Retinal pigment epithelial cell (primary cell): ENCODE measurements around the gene ETFRF1.
A peak's percentile ranks its signal among the peaks of the same experiment; 100 is the strongest.

Experiments
- DNase-seq: peaks from one replicate; pipeline ENCODE4 v3.0.0-alpha.2; 2010; ENCODE audit warnings: low read depth
- H3K4me3 ChIP-seq: 2 replicates; pipeline ENCODE4 v1.5.1; 2011; ENCODE audit warnings: mild to moderate bottlenecking, low read length, control low read depth, moderate library complexity
- TF ChIP-seq, protein P1 (sequence below): conservative IDR thresholded peaks from 2 replicates; pipeline ENCODE4 v1.5.1; 2011; ENCODE audit warnings: low read depth, low read length, control low read depth, inconsistent platforms

The ETFRF1 gene

DNA sequence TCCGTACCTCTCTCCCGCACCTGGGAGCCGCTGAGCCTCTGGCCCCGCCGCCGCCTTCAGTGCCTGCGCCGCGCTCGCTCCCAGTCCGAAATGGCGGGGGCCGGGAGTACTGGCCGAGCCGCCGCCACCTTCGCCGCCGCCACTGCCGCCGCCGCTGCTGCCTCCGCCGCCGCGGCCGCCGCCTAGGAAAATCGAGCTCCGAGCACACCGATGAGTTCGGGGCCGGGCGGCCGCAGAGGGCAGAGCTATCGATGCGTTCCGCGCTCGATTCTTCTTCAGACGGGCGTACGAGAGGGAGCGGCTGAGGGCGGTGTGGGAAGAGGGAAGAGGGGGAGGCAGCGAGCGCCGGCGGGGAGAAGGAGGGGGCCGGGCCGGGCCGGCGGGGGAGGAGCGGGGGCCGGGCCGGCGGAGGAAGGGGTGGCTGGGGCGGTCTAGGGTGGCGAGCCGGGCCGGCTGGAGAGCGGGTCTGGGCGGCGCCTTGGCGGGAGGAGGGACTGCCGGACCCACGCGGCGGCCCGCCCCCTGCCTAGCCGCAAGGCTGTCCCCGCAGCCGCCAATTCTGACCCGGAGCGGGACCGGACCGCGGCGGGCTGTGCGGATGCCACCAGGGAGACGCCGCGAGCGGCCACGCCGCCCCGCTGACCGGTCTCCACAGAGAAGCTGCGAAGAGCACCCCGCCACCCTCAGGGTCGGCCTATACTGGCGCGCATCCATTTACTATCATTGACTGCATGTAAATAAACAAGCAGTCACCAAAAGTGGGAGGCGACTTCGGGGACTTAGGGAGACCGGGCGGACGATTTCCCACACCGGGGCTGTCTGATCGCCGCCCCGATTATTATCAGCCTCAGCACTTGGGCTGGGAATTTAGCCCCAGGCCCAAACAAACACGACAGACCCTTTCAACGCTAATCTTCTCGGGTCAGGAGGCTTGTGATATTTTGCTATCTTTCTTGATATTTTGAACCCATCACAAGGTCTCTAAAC is 56.0 kb downstream of the ETFRF1 start, which contains the start of gene KRAS:
KRAS (minus strand) TSS at position 186 of the 987 bp plus-strand sequence.
- peak within 1 kb of the TSS; percentile 96 for H3K4me3 ChIP-seq
- TF ChIP-seq, protein P1, sequence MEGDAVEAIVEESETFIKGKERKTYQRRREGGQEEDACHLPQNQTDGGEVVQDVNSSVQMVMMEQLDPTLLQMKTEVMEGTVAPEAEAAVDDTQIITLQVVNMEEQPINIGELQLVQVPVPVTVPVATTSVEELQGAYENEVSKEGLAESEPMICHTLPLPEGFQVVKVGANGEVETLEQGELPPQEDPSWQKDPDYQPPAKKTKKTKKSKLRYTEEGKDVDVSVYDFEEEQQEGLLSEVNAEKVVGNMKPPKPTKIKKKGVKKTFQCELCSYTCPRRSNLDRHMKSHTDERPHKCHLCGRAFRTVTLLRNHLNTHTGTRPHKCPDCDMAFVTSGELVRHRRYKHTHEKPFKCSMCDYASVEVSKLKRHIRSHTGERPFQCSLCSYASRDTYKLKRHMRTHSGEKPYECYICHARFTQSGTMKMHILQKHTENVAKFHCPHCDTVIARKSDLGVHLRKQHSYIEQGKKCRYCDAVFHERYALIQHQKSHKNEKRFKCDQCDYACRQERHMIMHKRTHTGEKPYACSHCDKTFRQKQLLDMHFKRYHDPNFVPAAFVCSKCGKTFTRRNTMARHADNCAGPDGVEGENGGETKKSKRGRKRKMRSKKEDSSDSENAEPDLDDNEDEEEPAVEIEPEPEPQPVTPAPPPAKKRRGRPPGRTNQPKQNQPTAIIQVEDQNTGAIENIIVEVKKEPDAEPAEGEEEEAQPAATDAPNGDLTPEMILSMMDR: no peak
- peak; percentile 94 for DNase-seq

DNA sequence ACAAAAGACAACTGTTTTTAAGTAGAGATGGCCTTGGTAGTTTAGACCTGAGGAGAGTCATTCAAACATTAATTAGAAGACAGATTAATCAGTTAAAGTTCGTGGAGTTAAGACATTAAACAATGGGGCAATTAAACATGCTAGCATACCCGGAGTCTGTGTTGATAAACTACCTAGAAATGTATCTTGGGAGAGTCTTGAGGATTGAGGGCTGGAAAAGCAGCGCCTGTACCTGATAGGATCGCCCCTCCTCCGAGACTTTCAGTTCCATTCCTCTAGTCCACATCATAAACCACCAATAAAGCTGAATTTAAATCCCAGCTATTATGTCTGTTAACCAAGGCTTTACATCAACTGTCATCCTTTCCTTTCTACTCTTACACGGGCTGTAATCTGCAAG is 56.7 kb downstream of the ETFRF1 start:
- peak overlapping the region; percentile 61 for H3K4me3 ChIP-seq
- TF ChIP-seq, protein P1: no peak
- no peak for DNase-seq

DNA sequence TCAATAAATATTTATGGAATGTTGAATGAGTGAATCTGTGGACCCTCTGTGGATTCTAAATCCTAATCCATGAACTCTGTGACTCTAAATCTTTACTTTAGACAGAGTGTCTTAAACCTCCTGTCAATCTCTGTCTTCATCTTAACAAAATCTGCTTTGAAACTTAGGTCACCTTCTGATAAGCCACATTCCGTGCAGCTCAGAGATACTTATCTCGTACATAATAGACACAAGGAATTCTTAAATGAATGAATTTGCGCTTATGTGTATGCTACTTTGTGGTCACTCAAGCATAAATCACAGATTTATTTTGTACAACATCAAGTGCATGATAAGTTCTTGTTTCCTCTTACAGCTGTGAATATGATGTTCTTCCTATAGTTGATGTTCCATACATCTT is 57.9 kb downstream of the ETFRF1 start:
- H3K4me3 ChIP-seq: no peak overlapping the region
- TF ChIP-seq, protein P1: no peak
- no peak for DNase-seq

DNA sequence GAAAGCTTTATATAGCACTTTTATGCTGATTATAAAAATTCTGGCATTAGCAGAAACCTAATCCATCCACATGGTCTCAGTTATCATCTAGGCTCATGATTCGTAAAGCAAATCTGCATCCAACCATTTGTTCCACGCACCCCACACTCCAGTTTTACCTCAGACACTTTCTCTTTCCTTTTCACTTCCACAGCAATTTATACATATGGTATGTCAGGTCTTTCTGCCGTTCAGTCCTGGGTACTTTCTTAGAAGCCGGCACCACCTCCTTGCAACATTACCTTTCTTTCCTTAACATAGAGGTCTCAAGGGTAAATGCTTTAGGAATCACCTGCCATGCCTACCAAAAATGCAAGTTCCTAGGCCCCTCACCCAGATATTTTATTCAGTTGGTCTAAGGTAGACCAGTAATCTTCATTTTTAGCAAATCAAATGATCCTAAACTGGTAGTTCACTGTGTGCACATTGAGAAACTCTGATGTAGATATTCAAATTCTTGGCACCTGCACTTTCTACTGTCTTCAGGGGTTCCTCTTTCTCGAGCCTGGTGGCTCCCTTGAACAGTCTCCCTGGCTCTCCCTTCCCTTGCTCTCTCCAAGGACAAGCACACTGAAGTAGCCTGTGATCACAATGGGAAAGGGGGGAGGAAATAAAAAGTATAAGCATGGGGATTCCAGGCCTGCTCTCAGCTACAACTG is 58.5 kb downstream of the ETFRF1 start:
- H3K4me3 ChIP-seq: no peak overlapping the region
- DNase-seq: no peak
- TF ChIP-seq, protein P1: no peak

DNA sequence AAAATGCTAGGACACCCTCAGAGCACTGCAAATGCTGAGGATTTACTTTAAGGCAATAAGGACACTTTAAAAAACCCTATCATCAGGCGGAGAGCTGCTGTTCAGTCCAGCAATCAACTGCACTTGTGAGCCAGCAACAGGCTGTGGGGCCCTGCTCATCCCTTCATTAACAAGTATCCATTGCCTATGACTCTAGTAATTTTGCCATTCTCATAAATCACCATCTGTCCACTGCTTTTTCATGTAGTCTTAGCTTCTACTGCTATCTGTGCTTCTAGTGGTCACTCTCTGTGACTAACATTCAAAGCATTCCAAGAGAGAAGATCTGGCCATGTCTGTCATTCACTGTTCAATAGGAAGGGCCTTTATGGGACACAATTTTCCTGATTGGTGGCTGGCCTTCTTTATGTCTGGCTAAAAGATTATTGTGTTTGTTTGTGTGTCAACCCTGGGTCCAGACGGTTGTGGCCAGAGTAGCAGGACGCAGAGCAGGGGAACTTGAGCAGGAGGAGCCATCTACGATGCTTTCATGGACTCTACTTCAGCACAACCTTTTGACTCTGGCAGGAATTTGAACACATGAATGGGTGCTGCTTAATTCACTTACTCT is 59.3 kb downstream of the ETFRF1 start:
- H3K4me3 ChIP-seq: no peak overlapping the region
- DNase-seq: no peak
- TF ChIP-seq, protein P1: no peak
